H1 (cell line): ENCODE measurements around the gene CENPO. TPM values are rescaled to one million over a fixed set of nuclear protein-coding genes. Genes with fewer than 3 reads are reported as not detected.

Source experiments
- CHD1 ChIP-seq: IDR thresholded peaks from 2 replicates; pipeline ENCODE4 v1.6.1; 2012; ENCODE audit warnings: low read depth, low read length, improper control_type of control experiment
- CREB1 ChIP-seq: IDR thresholded peaks from 2 replicates; pipeline ENCODE4 v1.6.1; 2012; ENCODE audit warnings: inconsistent platforms
- POLR2AphosphoS5 ChIP-seq: IDR thresholded peaks from 2 replicates; pipeline ENCODE4 v1.6.1; 2011; ENCODE audit warnings: low read depth, low read length
- SP4 ChIP-seq: IDR thresholded peaks from 2 replicates; pipeline ENCODE4 v1.6.1; 2012; ENCODE audit warnings: low read length, inconsistent platforms
- SRF ChIP-seq: IDR thresholded peaks from 2 replicates; pipeline ENCODE4 v1.6.1; 2011; ENCODE audit warnings: mild to moderate bottlenecking, low read depth, low read length, moderate library complexity
- YY1 ChIP-seq: IDR thresholded peaks from 2 replicates; pipeline ENCODE4 v1.6.1; 2011; ENCODE audit warnings: low read depth, mild to moderate bottlenecking, low read length
- ZNF274 ChIP-seq: IDR thresholded peaks from 2 replicates; pipeline ENCODE4 v1.7.0; 2012; ENCODE audit warnings: low read length, borderline replicate concordance; ENCODE audit errors: extremely low read depth
- polyA plus RNA-seq, 7 experiments: library from polyadenylated mRNA; depleted of rRNA in 3 of 7; stranded (reverse) in 5 of 7; unstranded in 2 of 7; fragments of >200 nt in 5 of 7; fragments of 200-250 nt in 2 of 7; gene quantifications; 1 replicate in 5 of 7; 2 replicates in 1 of 7; 4 replicates in 1 of 7; pipeline versions ENCODE4 v1.2.1 to v1.2.3, GENCODE V29; 2011 to 2013; ENCODE audit warnings: missing spikeins in 2 of 7, mixed read lengths in 2 of 7
- total RNA-seq: library from RNA; stranded (reverse); fragmentation: NEBNext Ultra II Directional; extraction: Animal tissue kit (Norgen Biotek cat#: 25700); gene quantifications from 2 replicates; pipeline ENCODE4 v1.2.1, GENCODE V29; 2021
- TF ChIP-seq, protein P1 (sequence below): fragments of 300-600 bp; sonication (generic); IDR thresholded peaks from 2 replicates; pipeline ENCODE4 v1.7.1; 2012; ENCODE audit warnings: low read length, moderate library complexity, mild to moderate bottlenecking, inconsistent platforms; ENCODE audit not compliant: insufficient replicate concordance
- TF ChIP-seq, protein P2 (sequence below): IDR thresholded peaks from 2 replicates; pipeline ENCODE4 v1.6.1; 2011; ENCODE audit warnings: low read depth, mild to moderate bottlenecking, low read length; ENCODE audit not compliant: insufficient read depth

Gene CENPO
- total and polyA plus RNA-seq, 2 of the 8 experiments (the other 6 are each of a cell fraction or from before 2014, with no cell fraction given): 34.4 to 46.3 TPM

- TF ChIP-seq, protein P1, sequence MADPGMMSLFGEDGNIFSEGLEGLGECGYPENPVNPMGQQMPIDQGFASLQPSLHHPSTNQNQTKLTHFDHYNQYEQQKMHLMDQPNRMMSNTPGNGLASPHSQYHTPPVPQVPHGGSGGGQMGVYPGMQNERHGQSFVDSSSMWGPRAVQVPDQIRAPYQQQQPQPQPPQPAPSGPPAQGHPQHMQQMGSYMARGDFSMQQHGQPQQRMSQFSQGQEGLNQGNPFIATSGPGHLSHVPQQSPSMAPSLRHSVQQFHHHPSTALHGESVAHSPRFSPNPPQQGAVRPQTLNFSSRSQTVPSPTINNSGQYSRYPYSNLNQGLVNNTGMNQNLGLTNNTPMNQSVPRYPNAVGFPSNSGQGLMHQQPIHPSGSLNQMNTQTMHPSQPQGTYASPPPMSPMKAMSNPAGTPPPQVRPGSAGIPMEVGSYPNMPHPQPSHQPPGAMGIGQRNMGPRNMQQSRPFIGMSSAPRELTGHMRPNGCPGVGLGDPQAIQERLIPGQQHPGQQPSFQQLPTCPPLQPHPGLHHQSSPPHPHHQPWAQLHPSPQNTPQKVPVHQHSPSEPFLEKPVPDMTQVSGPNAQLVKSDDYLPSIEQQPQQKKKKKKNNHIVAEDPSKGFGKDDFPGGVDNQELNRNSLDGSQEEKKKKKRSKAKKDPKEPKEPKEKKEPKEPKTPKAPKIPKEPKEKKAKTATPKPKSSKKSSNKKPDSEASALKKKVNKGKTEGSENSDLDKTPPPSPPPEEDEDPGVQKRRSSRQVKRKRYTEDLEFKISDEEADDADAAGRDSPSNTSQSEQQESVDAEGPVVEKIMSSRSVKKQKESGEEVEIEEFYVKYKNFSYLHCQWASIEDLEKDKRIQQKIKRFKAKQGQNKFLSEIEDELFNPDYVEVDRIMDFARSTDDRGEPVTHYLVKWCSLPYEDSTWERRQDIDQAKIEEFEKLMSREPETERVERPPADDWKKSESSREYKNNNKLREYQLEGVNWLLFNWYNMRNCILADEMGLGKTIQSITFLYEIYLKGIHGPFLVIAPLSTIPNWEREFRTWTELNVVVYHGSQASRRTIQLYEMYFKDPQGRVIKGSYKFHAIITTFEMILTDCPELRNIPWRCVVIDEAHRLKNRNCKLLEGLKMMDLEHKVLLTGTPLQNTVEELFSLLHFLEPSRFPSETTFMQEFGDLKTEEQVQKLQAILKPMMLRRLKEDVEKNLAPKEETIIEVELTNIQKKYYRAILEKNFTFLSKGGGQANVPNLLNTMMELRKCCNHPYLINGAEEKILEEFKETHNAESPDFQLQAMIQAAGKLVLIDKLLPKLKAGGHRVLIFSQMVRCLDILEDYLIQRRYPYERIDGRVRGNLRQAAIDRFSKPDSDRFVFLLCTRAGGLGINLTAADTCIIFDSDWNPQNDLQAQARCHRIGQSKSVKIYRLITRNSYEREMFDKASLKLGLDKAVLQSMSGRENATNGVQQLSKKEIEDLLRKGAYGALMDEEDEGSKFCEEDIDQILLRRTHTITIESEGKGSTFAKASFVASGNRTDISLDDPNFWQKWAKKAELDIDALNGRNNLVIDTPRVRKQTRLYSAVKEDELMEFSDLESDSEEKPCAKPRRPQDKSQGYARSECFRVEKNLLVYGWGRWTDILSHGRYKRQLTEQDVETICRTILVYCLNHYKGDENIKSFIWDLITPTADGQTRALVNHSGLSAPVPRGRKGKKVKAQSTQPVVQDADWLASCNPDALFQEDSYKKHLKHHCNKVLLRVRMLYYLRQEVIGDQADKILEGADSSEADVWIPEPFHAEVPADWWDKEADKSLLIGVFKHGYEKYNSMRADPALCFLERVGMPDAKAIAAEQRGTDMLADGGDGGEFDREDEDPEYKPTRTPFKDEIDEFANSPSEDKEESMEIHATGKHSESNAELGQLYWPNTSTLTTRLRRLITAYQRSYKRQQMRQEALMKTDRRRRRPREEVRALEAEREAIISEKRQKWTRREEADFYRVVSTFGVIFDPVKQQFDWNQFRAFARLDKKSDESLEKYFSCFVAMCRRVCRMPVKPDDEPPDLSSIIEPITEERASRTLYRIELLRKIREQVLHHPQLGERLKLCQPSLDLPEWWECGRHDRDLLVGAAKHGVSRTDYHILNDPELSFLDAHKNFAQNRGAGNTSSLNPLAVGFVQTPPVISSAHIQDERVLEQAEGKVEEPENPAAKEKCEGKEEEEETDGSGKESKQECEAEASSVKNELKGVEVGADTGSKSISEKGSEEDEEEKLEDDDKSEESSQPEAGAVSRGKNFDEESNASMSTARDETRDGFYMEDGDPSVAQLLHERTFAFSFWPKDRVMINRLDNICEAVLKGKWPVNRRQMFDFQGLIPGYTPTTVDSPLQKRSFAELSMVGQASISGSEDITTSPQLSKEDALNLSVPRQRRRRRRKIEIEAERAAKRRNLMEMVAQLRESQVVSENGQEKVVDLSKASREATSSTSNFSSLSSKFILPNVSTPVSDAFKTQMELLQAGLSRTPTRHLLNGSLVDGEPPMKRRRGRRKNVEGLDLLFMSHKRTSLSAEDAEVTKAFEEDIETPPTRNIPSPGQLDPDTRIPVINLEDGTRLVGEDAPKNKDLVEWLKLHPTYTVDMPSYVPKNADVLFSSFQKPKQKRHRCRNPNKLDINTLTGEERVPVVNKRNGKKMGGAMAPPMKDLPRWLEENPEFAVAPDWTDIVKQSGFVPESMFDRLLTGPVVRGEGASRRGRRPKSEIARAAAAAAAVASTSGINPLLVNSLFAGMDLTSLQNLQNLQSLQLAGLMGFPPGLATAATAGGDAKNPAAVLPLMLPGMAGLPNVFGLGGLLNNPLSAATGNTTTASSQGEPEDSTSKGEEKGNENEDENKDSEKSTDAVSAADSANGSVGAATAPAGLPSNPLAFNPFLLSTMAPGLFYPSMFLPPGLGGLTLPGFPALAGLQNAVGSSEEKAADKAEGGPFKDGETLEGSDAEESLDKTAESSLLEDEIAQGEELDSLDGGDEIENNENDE: no peak
- TF ChIP-seq SP4 (no peak), CREB1 (no peak), CHD1 (no peak), SRF (no peak), ZNF274 (no peak), POLR2AphosphoS5 (no peak), YY1 (no peak)
- TF ChIP-seq, protein P2, sequence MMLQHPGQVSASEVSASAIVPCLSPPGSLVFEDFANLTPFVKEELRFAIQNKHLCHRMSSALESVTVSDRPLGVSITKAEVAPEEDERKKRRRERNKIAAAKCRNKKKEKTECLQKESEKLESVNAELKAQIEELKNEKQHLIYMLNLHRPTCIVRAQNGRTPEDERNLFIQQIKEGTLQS: no peak
Observed at GRCh38 chr2:24833821-24834732, 40.9 kb downstream of the CENPO start (continued).
